HG02973 (cell line): ENCODE results near the gene HOXA10.

Source experiments
- ATAC-seq: cut with Tn5 transposase; IDR thresholded peaks from one replicate; pipeline ENCODE4 v1.9.1; 2021; ENCODE audit warnings: moderate library complexity; ENCODE audit not compliant: unreplicated experiment

Gene HOXA10

DNA sequence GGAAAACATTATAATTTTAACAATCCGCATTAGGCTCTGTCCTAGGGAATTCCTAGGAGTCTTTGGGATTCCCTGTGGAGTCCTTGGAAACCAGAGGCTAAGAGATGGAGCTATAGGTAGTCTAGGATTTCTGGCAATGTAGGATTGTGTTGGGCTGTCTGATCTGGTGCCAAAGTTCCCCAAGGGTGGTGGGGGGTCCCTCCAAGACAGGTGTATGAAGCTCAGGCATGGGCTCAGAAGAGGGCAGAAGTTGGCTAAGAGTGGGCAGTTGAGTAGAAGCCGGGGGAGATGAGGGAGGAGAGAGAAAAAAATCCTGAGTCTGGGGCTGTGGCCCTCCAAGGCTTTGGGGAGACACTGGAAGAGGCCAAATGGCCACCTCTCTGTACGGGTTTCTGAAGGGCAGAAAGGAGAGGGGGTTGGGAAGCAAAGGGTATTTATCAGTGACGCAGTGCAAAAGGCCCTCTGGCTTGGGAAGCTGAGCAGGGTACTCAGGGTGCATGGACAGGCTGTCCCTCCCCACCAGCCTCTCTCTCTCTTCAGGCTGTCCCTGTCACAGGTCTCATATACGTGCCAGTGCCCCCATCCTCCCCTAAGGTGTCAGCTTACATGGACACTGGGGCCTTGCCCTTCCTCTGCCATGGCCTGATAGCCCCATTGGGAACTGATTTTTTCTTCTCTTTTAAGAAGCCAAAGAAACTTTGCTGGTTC, 27.5 kb downstream of the HOXA10 start:
- no peak for ATAC-seq

DNA sequence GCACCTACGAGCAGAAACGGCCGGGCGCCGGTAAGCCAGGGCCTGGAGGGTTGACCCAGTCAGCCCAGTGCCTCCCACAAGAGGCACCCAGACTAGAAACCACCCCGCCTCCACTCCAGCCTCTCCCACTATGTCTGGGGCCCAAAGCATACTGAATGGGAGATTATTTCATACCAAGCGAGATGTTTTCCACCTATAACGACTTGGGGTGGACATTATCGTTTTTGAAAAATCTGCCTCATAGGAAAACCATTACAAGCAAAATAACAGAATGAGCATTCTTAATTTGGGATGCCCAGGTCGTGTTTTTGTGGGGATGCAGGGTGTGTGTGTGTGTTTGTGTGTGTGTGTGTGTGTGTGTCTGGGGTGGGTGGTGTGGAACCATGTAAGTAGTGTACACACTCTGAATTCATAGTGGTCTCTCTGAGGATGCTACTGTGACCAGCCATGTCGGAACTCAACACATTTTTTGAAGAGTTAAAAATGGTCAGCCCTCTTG, 28.2 kb downstream of the HOXA10 start:
- ATAC-seq: no peak

DNA sequence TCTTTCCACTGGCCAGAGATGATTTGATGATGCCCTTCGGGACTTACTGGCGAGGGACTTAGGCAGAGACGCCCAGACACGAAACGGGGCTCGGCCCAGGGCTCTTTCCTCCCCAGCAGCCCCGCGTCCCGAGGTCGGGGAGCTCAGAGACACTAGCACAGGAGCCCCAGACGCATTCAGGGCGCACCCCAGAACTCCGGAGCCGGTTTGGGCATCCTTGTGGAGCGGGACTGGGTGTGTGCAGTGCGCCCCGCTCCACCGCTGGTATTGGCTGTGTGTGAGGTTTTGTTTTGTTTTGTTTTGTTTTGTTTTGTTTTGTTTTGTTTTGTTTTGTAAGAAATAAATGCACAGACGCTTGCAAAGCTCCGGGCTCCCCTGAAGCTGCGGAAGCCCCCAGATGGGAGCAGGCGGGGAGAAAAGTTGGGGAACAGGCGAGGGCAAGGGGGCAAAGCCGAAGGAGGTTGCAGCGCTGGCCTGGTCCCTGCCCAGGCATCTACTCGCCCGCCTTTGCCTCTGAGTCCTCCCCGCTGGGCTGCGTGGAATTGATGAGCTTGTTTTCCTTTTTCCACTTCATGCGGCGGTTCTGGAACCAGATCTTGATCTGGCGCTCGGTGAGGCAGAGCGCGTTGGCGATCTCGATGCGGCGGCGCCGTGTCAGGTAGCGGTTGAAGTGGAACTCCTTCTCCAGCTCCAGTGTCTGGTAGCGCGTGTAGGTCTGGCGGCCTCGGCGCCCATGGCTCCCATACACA, 28.8 kb downstream of the HOXA10 start:
- ATAC-seq: no peak

DNA sequence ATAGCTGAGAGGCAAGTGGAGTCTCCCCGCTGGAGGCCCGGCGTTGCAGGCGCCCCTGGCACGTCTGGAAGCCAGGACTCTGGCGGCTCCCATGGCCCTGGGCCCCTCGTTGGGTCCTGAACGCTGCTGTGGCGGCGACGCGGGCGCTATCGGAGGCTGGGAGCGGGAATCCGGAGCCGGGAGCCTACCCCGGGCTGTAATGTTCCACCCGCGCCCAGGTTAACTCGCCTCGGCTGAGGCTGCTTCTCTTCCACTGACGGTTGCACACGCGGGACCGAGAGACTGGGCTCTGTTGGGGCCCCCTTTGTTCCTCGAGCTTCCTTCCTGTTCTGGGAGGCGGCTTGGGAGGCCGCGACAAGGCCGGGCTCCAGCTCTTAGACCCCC, 29.3 kb downstream of the HOXA10 start:
- no peak for ATAC-seq

DNA sequence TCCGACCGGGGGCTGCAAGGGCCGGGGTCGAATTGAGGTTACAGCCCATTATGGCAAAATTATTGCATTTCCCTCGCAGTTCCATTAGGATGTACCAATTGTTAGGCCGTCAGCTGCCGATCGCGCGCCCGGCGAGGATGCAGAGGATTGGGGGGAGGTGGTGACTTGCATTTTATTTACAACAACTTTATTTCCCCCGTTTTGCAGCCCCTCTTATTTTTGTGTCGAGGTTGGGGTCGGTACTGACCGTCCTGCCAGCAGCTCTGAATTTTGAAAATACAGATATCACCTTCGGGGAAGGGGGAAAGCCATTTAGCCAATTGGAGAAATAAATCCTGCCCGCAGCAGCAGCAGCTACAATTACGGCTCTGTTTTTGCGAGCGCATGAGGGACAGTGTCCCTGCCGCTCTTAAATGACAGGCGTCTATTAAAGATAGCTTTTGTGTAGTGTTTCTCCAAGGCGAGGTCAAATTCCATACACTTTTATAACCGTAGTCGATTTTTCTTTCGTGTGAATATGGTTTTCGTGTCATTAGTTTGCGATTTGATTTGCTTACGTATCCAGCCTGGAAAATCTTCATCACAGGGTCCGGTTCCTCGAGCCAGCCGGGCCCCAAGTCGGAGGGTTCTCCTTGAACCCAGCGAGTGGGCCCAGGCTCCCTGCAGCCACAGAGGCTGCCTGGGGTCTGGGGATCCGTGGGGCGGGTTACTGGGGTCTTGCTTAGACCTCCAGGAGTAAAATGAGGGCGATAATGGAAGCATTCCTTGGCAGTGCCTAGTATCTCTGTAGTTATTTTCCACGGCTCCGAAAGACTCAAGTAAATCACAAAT, 30.0 kb downstream of the HOXA10 start:
- no peak for ATAC-seq

DNA sequence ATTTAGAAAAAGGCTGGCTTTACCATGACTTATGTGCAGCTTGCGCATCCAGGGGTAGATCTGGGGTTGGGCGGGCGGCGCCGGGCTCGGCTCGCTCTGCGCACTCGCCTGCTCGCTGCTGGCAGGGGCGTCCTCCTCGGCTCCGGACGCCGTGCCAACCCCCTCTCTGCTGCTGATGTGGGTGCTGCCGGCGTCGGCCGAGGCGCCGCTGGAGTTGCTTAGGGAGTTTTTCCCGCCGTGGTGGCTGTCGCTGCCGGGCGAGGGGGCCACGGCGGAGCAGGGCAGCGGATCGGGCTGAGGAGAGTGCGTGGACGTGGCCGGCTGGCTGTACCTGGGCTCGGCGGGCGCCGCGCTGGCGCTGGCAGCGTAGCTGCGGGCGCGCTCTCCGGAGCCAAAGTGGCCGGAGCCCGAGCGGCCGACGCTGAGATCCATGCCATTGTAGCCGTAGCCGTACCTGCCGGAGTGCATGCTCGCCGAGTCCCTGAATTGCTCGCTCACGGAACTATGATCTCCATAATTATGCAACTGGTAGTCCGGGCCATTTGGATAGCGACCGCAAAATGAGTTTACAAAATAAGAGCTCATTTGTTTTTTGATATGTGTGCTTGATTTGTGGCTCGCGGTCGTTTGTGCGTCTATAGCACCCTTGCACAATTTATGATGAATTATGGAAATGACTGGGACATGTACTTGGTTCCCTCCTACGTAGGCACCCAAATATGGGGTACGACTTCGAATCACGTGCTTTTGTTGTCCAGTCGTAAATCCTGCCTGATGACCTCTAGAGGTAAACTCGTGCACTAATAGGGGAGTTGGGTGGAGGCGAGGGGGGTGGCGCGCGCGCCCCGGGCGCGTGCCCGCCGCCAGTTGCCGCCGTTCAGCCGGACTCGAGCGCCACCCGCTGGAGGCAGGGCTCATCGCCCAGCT, 30.8 kb downstream of the HOXA10 start, which contains the start of gene HOXA5:
HOXA5 (minus strand) TSS at position 659 of the 927 bp plus-strand sequence; CDS start at position 585, 74 bp downstream.
- ATAC-seq: no peak

DNA sequence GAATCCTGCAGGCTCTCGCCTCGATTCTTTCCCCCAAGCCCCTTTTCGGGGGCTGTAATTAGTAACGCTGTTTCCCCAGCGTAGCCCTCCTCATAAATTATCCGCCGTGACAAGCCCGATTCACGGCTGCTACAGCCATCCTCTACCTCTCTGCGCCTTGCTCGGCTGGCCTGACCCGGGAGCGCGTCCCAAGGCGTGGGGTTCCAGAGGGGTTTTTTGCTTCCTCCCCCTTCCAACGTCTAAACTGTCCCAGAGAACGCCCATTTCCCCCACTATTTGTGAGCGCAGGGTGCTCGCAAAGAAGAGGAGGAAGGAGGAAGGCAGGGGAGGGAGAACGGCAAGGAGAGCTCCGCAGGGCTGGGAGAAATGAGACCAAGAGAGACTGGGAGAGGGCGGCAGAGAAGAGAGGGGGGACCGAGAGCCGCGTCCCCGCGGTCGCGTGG, 31.5 kb downstream of the HOXA10 start:
- no peak for ATAC-seq

DNA sequence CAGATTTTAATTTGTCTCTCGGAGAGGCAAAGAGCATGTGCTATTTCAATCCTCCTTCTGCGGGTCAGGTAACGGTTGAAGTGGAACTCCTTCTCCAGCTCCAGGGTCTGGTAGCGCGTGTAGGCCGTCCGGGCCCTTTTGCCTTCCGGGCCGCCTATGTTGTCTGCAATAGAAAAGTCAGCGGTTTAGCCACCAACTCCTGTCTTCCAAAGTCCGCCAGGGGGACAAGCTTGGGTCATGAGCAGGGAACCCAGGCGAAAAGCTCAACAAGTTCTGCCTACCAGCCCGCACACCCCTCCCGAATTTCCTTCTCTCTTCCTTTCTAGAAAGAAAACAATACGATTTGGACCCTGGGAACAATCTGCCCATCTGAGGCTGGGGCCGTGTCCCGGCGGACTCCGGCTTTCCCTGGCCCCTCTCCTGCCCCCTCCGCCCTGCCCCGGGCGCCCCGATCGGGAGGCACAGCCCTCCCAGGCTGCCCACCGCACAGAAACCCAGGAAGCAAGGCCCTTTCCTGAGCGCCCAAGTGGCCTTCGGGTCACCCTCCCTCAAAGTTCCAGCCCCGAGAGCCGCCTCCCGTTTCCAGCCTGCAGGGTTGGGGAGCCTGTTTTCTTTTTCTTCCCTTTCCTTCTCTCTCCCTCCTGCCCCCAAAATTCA, 32.1 kb downstream of the HOXA10 start:
- no peak for ATAC-seq

DNA sequence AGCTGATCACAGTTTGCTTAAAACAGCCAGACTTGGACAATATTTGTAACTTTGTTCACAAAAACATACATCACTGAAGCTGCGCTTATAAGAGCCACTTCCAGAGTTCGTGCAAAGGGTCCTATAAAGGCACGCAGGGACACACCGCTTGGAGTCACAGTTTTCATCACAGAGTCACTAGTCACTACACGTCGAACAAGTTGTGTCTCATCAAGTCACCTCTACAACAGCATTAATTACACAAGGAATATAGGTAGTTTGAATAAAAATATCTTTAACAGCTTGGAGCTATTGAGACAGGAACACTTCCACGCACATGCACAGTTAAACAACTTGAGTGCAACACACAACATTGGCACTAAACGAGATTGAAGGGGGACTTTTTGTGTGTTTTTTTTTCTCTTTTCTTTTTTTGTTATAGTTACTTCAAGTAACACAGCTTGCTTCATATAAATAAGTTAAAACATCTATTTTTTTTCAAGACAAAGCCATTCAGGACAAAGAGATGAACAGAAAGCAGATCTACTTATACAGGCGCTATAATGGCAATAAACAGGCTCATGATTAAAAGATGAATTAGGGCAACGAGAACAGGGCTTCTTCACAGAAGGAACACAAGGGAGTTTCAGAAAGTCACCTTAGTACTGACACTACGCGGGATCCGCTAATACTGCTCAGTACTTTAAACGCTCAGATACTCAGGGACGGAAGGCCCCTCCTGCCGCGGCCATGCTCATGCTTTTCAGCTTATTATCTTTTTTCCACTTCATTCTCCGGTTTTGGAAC, 32.8 kb downstream of the HOXA10 start:
- no peak for ATAC-seq

DNA sequence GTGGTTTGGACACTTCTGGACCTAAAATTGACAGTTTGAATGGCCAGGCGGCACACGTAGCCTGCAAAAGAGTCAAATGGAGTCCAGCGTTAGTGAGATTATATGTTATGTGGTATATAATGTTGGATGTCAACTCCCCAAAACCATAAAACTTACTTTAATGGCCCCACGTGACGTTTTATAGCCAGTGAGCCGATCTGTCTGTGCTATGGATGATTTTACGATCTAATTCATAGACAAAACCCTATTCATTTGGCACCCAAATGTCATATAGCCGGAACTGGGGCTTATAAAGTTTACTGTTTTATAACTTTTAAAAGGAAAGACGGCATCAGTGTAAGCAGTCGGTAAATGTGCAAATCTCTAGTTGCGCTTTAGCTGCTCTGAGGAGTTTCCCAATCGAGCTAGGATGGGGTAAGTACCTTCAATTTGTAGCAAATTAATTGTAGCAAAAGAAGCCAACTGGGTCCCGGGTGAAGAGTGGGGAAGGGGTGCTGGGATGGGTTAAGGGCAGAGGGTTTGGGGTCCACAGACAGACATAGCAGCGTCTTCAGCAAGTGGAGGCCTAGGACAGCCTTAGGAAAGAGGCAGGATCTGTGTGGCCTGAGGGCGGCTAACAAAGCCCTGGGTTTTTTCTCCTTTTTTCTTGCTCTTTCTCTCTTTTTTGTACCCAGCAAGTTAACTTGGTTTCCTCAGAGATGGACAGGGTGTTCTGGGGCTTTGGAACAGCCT, 33.8 kb downstream of the HOXA10 start:
- ATAC-seq: no peak

DNA sequence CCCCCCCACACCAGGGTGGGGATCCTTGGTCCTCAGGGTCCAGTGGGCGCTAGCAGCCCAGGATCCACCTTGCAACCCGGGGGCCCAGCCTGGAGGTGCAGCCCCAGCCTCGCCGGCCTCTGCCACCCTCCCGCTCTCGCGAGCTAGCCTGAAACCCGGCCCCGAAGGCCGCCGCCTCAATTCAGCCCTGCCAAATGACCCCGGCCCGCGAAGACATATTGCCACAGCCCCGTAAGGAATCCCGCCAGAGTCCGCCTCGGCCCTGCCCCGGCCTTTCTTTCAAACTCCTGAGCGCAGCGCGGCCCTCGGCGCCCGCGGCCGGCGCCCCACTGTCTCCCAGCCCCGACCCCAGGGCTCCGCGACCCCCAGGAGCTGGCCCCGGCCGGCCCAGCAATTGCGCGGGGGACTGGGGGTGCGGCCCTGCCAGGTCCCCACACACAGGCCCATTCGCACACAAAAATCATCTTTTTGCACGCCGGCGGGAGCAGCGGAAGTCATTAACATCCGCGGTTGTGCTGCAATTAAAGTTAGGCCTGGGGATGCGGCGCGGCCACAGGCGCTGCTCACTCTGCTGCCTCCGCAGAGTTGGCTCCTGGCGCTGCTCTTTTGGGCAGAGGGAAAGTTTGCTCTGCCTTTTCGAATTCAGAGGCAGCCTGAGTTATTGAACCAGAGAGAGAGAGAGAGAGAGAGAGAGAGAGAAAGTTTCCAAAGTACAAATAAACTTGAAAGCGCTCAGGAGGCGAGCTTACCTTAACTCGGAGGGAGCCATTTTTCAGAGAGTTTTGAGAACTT, 34.6 kb downstream of the HOXA10 start:
- no peak for ATAC-seq

DNA sequence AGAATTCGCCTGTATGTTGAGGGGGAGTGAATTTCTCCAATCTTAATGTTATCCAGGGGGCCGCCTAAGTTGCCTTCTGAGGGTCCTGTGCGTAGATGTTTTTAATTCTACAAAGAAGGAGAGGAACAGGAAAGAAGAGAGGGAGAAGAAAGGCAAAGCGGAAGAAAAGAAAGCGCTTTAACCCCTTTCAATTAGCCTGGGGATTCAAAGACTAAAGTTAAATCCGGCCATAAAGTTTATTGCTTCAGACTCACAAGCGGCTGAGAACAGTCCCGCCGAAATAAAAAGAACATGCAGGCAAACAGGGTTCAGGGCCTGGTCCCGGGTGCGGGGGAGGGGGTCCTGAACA, 35.2 kb downstream of the HOXA10 start:
- no peak for ATAC-seq

DNA sequence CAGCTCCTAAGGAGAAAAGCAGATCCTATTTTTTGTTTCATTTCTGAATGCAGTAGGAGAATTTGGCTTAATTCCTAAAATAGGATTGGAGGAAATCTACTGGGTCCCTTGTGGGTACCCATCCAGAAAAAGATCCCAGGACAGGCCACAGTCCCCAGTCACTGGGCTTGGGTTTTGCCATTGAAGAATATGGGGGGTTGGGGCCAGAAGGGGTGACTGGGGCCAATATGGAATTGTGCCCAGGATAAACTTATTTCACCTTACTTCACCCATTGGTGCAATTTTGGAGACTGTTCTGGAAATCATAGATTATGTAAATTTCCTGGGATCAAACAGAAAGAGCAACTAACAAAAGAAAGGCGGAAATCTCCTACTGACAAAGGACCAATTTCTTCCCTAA, 35.6 kb downstream of the HOXA10 start:
- ATAC-seq: no peak

DNA sequence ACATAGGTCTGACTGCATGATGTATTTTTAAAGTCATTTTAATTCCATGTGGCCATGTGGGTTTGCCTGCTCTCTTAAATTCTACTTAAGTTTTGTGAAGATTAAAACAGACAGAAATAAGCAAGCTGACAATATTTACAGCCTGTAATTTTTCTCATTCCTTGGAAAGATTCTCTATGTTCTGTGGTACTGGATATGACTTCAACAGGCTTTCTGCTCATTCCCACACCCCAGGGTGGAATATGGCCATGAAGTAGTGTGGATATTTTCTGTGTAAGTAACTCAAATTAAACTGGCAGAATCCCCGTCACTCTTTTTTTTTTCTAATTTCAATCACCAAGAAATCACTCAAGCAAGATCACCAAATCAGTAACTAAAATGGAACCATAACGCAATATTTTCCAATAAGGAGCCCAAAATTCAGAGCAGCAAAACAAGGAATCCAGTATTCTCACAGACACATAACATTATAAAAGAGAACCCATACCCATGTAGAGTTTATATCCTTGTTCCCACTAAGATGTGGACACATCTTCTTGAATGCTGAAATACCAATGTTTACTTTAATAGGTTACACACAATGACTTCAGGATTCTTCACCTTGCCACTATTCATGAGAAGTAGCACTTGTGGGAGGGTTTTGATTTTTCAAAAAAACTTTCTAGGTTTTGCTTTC, 36.3 kb downstream of the HOXA10 start:
- ATAC-seq: no peak

DNA sequence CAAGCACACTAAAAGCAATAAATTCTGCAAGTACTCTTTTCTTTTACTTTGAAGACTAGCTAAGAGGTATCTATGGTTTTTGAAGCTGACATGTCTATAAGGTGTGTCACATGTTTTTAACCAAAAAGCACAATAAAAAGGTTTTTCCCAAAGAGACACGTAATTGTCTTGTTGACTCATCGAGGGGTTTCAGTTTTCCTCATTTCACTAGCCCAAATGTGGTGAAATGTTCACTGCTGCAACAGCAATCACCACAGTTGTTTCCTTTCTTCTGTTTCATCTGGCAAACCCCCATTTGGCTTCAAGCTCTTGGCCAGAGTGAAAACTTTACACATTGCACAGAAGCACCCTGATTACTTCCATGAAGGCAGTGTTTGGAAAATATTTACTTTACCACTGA, 39.7 kb downstream of the HOXA10 start:
- ATAC-seq: no peak

DNA sequence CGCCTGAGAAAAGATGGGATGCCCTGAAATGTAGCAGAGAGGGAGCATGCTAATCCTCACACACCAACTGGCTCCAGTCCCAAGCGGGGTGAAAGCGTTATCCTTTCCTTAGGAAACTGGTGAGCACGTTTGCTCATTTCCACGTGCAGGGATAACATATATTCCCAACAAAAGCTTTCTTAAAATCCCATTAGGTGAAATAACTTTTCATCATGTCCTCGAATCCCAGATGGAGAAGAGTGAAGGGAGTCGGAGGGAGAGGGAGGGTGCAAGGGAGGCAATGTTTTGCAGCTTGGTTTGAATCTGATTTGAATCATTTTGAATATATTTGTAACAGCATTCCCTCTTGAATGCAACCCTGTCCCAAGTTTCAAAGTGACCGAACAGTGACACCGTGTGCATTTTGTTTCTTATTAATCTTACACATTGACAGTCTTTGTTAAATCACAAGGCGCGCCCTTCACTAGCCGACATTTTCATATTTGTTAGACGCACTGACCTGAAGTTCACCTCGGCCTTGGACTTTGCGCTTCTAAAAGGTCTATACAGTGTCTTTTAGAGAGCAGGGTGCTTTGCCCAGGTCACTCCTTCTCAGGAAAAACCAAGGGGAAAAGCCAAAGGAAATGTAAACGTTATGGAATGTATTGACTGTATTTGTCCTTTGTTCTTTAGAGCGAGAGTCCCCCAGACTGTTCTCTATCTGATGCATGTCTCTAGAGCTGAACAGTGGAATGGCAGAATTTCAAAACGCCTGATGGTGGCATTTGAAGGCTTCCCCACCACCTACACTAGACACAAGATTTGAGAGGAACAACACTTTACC, 40.5 kb downstream of the HOXA10 start:
- no peak for ATAC-seq
